Vagina (tissue), 2 donors: ENCODE results near the gene PCDHGA1. TPM values are rescaled to one million over a fixed set of nuclear protein-coding genes. Genes with fewer than 3 reads are reported as not detected.

Experiments
- DNase-seq, 2 donors: peaks; one replicate each; pipeline ENCODE4 v3.0.0-alpha.2; 2017; ENCODE audit errors: extremely low spot score in 2 of 2
- H3K27ac ChIP-seq: fragments of 200-600 bp; sonication (generic); one replicate; pipeline ENCODE4 v1.5.1; 2019
- H3K27me3 ChIP-seq: fragments of 200-600 bp; sonication (generic); one replicate; pipeline ENCODE4 v1.5.1; 2019
- H3K36me3 ChIP-seq, 2 donors: fragments of 200-600 bp; sonication (generic); one replicate each; pipeline ENCODE4 v1.5.1; 2017 to 2019
- H3K4me1 ChIP-seq: fragments of 200-600 bp; sonication (generic); one replicate; pipeline ENCODE4 v1.5.1; 2019
- H3K4me3 ChIP-seq, 2 donors: fragments of 200-600 bp; sonication (generic); 1 replicate in 1 of 2; 2 replicates in 1 of 2; pipeline ENCODE4 v1.5.1; 2016 to 2019
- H3K9me3 ChIP-seq: fragments of 200-600 bp; sonication (generic); one replicate; pipeline ENCODE4 v1.5.1; 2019
- POLR2A ChIP-seq, 2 donors: fragments of 450-650 bp; IDR thresholded peaks; one replicate each; pipeline ENCODE4 v1.6.1; 2017; ENCODE audit warnings: antibody characterized with exemption in 2 of 2, mild to moderate bottlenecking in 2 of 2, moderate library complexity in 2 of 2
- POLR2AphosphoS5 ChIP-seq, 2 donors: sonication (generic); formaldehyde crosslinking; IDR thresholded peaks; one replicate each; pipeline ENCODE4 v1.9.0; 2017; ENCODE audit warnings: antibody characterized with exemption in 2 of 2, mild to moderate bottlenecking in 2 of 2, low read depth in 1 of 2; ENCODE audit not compliant: insufficient read depth in 1 of 2
- intact Hi-C: fragments of 100-400 bp; cut with DNase I; formaldehyde crosslinking; loops from one replicate; pipeline ENCODE4 v1.15.1; 2023
- total RNA-seq: library from RNA; depleted of rRNA; stranded (reverse); fragments of >200 nt; gene quantifications from one replicate; pipeline ENCODE4 v1.2.3, GENCODE V29; 2016
- TF ChIP-seq, protein P1 (sequence below), 3 experiments: fragments of 450-650 bp in 2 of 3; fragments of 200-600 bp in 1 of 3; sonication (generic) in 1 of 3; IDR thresholded peaks; one replicate each; pipeline ENCODE4 v1.5.1; 2017 to 2019; ENCODE audit warnings: antibody characterized with exemption in 3 of 3, mild to moderate bottlenecking in 2 of 3, moderate library complexity in 2 of 3

Gene PCDHGA1
- total RNA-seq, 1 donor from 2014 or later = not detected

DNA sequence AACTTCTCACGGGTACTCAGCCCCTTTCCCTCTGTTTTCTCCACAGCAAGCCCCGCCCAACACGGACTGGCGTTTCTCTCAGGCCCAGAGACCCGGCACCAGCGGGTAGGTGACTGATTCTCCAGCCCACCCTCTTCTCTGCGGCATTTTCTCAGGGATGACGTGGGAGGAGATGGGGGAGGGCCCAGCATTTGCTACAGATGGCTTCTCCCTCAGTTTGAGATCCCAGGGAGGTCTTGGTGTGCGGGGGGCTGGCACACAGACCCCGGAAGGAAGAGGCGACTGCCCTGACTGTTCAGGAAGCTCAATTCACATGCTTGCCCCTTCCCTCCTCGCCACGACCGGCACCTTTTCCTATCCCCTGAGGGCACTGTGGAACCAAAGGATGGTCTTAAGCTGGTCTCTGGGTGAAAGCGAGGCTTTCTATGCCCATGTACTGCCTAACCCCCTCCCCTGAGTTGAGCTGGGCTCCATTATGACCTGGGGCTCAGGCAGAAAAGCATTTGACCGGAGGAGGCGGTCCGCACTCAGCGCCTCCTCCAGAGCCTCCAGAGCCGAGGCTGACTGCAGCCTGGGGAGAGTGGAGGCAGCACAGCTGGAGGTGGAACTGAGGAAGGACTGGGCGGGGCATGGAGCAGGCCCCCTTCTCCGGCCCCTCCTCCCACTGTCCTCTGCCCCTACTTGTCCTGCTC is 164.6 kb downstream of the PCDHGA1 start:
- peaks cover 44% of the 10 kb centered on the region for H3K4me1 ChIP-seq
- H3K27me3 ChIP-seq = no peaks in the 10 kb centered on the region
- H3K27ac ChIP-seq = peak overlapping the region; percentile 60
- H3K36me3 ChIP-seq = peaks cover 0 to 3% of the 10 kb centered on the region in 2 donors
- intact Hi-C loops = no loop called here
- TF ChIP-seq, protein P1, sequence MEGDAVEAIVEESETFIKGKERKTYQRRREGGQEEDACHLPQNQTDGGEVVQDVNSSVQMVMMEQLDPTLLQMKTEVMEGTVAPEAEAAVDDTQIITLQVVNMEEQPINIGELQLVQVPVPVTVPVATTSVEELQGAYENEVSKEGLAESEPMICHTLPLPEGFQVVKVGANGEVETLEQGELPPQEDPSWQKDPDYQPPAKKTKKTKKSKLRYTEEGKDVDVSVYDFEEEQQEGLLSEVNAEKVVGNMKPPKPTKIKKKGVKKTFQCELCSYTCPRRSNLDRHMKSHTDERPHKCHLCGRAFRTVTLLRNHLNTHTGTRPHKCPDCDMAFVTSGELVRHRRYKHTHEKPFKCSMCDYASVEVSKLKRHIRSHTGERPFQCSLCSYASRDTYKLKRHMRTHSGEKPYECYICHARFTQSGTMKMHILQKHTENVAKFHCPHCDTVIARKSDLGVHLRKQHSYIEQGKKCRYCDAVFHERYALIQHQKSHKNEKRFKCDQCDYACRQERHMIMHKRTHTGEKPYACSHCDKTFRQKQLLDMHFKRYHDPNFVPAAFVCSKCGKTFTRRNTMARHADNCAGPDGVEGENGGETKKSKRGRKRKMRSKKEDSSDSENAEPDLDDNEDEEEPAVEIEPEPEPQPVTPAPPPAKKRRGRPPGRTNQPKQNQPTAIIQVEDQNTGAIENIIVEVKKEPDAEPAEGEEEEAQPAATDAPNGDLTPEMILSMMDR (IDR thresholded peaks at IDR 0.05) = no peak
- peak in 1 of 2 donors; percentile 19 for TF ChIP-seq POLR2AphosphoS5 (IDR thresholded peaks at IDR 0.05; ENCODE audit: insufficient read depth in 1 of 2, low read depth in 1 of 2)
- no peaks in the 10 kb centered on the region for H3K9me3 ChIP-seq
- DNase-seq = no peak
- peak overlapping the region in 1 of 2 donors; percentile 27 for H3K4me3 ChIP-seq

DNA sequence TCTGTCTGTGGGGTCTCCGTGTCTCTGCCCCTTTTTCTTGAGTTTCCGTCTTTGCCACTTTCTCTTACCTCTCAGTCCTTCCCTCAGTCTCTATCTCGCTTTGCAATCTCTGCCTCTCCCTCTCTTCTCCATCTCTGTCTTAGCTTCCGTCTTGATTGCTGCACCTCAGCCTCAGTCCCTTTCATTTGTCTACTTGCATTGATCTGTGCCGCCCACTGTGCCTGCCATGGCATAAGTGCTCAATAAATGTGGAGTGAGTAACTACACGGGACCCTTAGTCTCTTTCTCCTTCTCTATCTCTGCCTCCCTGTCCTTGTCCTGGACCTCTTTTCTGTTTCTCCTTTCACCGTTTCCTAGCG is 165.1 kb downstream of the PCDHGA1 start:
- peak overlapping the region in 1 of 2 donors; percentile 27 for H3K4me3 ChIP-seq
- TF ChIP-seq POLR2A (IDR thresholded peaks at IDR 0.05) = no peak
- TF ChIP-seq POLR2AphosphoS5 (IDR thresholded peaks at IDR 0.05; ENCODE audit: insufficient read depth in 1 of 2, low read depth in 1 of 2) = no peak
- TF ChIP-seq, protein P1 (IDR thresholded peaks at IDR 0.05) = no peak
- H3K27ac ChIP-seq = peak overlapping the region; percentile 60
- DNase-seq = no peak
- H3K9me3 ChIP-seq = no peaks in the 10 kb centered on the region
- peaks cover 44% of the 10 kb centered on the region for H3K4me1 ChIP-seq
- peaks cover 0 to 3% of the 10 kb centered on the region in 2 donors for H3K36me3 ChIP-seq
- H3K27me3 ChIP-seq = no peaks in the 10 kb centered on the region
- intact Hi-C loops = no loop called here

GRCh38 chr5:141496038-141496437 is 165.7 kb downstream of the PCDHGA1 start:
- no peak for DNase-seq
- Histone ChIP-seq H3K9me3 (no peaks in the 10 kb centered on the region), H3K4me1 (peaks cover 44% of the 10 kb centered on the region), H3K4me3 (no peak overlapping the region), H3K27me3 (no peaks in the 10 kb centered on the region), H3K36me3 (peaks cover 0 to 4% of the 10 kb centered on the region in 2 donors), H3K27ac (no peak overlapping the region)
- TF ChIP-seq, protein P1 (IDR thresholded peaks at IDR 0.05) = no peak
- no peak for TF ChIP-seq POLR2AphosphoS5 (IDR thresholded peaks at IDR 0.05; ENCODE audit: insufficient read depth in 1 of 2, low read depth in 1 of 2)
- TF ChIP-seq POLR2A (IDR thresholded peaks at IDR 0.05) = no peak
- intact Hi-C loops = no loop called here

GRCh38 chr5:141501761-141502160 is 171.4 kb downstream of the PCDHGA1 start:
- intact Hi-C loops = no loop called here
- Histone ChIP-seq H3K27ac (no peak overlapping the region), H3K27me3 (no peaks in the 10 kb centered on the region), H3K4me1 (peaks cover 3% of the 10 kb centered on the region), H3K36me3 (peaks cover 0 to 17% of the 10 kb centered on the region in 2 donors), H3K4me3 (no peak overlapping the region), H3K9me3 (no peaks in the 10 kb centered on the region)
- DNase-seq = no peak
- no peak for TF ChIP-seq POLR2AphosphoS5 (IDR thresholded peaks at IDR 0.05; ENCODE audit: insufficient read depth in 1 of 2, low read depth in 1 of 2)
- no peak for TF ChIP-seq POLR2A (IDR thresholded peaks at IDR 0.05)
- TF ChIP-seq, protein P1 (IDR thresholded peaks at IDR 0.05) = no peak

GRCh38 chr5:141503681-141504080 is 173.4 kb downstream of the PCDHGA1 start:
- TF ChIP-seq, protein P1 (IDR thresholded peaks at IDR 0.05) = no peak
- TF ChIP-seq POLR2AphosphoS5 (IDR thresholded peaks at IDR 0.05; ENCODE audit: insufficient read depth in 1 of 2, low read depth in 1 of 2) (no peak), POLR2A (IDR thresholded peaks at IDR 0.05) (no peak)
- peaks cover 23% of the 10 kb centered on the region for H3K4me1 ChIP-seq
- H3K27me3 ChIP-seq = no peaks in the 10 kb centered on the region

More at GRCh38 chr5:141503681-141504080, 173.4 kb downstream of the PCDHGA1 start:
- no peaks in the 10 kb centered on the region for H3K9me3 ChIP-seq
- no peak for DNase-seq
- H3K4me3 ChIP-seq = no peak overlapping the region
- peaks cover 0 to 17% of the 10 kb centered on the region in 2 donors for H3K36me3 ChIP-seq
- no peak overlapping the region for H3K27ac ChIP-seq
- intact Hi-C loops = no loop called here
